ENCODE measurements around the gene PPP1R13B.
A peak's percentile ranks its signal among the peaks of the same experiment; 100 is the strongest.

The PPP1R13B gene

GRCh38 chr14:103870891-103871595, 23.7 kb upstream of the PPP1R13B start:
- TF ChIP-seq CTCF (IDR thresholded peaks at IDR 0.05): no peak
- no peak overlapping the region for H3K27ac ChIP-seq
- no peak for DNase-seq (ENCODE audit: low spot score)
- no peak overlapping the region for H3K4me3 ChIP-seq

GRCh38 chr14:103870144-103870876, 22.9 kb upstream of the PPP1R13B start:
- DNase-seq (ENCODE audit: low spot score): no peak
- TF ChIP-seq CTCF (IDR thresholded peaks at IDR 0.05): no peak
- no peak overlapping the region for H3K27ac ChIP-seq
- H3K4me3 ChIP-seq: no peak overlapping the region

DNA sequence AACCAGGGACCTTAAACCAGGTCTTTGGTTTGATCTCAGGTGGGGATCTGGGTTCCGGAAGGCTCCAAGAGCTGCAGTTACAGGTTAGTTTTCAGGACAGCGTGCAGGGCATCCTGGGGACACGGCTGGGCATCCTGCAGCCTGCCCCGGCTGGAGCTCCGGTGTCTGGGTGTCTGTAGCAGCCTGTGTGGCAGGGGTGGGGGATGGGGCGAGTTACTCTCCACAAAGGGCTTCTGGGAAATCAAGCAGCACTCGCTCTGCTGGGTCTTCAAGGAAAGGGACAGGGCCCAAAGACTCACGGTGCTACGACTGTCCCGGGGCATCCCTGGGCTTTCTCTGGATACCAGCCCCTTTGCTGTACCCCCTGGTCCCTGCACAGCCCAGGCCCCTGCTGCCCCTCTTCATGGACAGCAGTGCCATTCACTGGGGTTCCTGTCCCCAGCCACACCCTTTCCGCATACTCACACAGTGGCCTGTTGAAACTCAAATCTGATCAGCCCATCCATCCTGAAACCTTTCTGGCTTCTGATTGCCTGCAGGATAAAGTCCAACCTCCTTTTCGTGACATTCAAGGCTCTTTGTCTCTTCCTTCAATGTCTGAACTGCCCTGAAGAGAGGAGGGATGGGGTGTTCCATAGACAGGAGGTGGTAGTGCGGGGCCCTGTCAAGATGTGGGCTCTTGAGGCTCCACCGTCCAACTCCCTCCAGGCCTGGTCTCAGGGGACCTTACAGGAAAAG, 22.2 kb upstream of the PPP1R13B start:
- peak; percentile 65 for DNase-seq (ENCODE audit: low spot score)
- TF ChIP-seq CTCF (IDR thresholded peaks at IDR 0.05): no peak
- no peak overlapping the region for H3K27ac ChIP-seq
- no peak overlapping the region for H3K4me3 ChIP-seq

DNA sequence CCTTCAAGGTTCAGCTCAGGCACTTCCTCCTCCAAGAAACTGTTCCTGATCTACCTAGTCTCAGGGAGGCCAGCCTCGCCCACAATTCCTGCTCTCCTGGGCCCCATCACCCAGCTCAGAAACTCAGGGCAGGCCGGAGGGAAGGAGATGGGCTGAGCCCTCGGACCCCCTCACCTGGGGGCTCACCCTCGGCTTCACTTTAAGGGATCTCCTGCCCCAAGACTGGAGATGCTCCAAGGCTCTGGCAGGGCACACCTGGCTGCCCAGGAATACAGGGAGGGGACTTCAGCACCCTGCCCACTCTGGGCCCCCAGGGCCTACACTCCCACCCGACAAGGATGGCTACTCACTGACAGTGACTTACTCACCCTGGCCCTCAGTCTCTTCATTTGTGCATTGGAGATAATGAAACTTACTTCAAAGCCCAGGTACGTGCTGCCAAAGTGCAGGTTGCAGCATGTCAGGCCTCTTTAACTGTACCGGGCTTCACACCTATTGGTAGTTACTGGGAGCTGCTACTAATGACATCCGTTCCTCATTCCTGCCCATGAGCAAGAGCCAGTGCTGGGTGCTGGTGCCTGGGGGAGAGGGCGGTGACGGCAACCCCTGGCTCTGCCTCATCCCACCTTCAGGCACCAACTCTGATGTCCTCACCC, 21.0 kb upstream of the PPP1R13B start:
- no peak for TF ChIP-seq CTCF (IDR thresholded peaks at IDR 0.05)
- Histone ChIP-seq H3K27ac (no peak overlapping the region), H3K4me3 (no peak overlapping the region)
- peak; percentile 61 for DNase-seq (ENCODE audit: low spot score)

DNA sequence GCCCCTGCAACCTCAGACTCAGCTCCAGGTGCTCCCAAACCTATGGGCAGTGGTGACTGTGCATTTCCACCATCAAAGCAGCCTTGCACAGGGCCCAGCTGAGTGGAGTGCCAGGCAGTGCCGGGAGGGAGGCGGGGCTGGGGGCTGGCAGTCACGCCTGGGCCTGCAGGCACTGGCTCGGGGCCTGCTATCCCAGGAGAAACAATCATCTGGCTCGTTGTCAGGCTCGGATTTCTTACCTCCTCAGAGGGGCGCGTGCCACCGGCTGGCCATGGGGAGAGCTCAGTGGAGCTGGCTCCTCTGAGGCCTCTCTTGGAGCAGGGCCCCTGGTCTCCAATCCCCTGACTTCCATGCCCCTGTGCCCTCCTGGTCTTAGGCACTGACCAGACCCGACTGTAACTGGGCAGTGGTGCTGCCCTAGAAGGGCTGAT, 20.2 kb upstream of the PPP1R13B start:
- Histone ChIP-seq H3K4me3 (no peak overlapping the region), H3K27ac (no peak overlapping the region)
- DNase-seq (ENCODE audit: low spot score): no peak
- TF ChIP-seq CTCF (IDR thresholded peaks at IDR 0.05): no peak

DNA sequence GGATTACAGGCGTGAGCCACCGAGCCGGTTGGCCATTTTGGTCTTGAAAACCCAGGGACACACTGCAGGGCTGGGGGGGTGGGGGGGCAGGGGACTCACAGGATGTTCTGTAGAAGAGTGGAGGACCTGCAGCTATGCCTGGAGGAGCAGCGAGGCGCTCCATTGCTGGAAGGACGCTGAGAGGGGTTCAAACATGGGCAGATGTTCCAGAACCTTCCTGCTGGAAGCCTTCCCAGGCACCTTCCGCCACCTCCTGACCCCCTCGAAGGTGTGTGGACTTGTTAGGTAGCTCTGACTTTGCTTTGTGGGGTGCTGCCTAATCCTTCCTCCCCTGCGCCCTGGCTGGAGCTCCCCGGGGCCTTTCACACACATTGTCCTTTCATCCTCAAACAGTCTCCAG, 19.6 kb upstream of the PPP1R13B start:
- DNase-seq (ENCODE audit: low spot score): peak; percentile 67
- H3K27ac ChIP-seq: no peak overlapping the region
- no peak for TF ChIP-seq CTCF (IDR thresholded peaks at IDR 0.05)
- no peak overlapping the region for H3K4me3 ChIP-seq

Data from coronary artery (tissue), 2 donors.